Peyer's patch (tissue), 4 donors: ENCODE measurements around the gene CDPF1. TPM values are rescaled to one million over a fixed set of nuclear protein-coding genes. Genes with fewer than 3 reads are reported as not detected.

Source experiments
- DNase-seq, 3 donors: peaks; one replicate each; pipeline ENCODE4 v3.0.0-alpha.2; 2017 to 2019
- H3K27ac ChIP-seq, 4 donors: fragments of 200-600 bp; sonication (generic); one replicate each; pipeline ENCODE4 v1.5.1; 2016 to 2019
- H3K27me3 ChIP-seq, 2 donors: fragments of 200-600 bp; sonication (generic); one replicate each; pipeline ENCODE4 v1.5.1; 2019
- H3K36me3 ChIP-seq, 3 donors: fragments of 200-600 bp; sonication (generic); one replicate each; pipeline ENCODE4 v1.5.1; 2016 to 2019
- H3K4me1 ChIP-seq, 4 donors: fragments of 200-600 bp; sonication (generic); one replicate each; pipeline ENCODE4 v1.5.1; 2016 to 2019
- H3K4me3 ChIP-seq, 4 donors: fragments of 200-600 bp; sonication (generic); 1 replicate in 3 of 4; 2 replicates in 1 of 4; pipeline ENCODE4 v1.5.1; 2016 to 2019; ENCODE audit warnings: mild to moderate bottlenecking in 1 of 4
- H3K9me3 ChIP-seq, 4 donors: fragments of 200-600 bp; sonication (generic); one replicate each; pipeline ENCODE4 v1.5.1; 2016 to 2019; ENCODE audit warnings: mild to moderate bottlenecking in 1 of 4
- POLR2A ChIP-seq, 2 donors: fragments of 450-650 bp; IDR thresholded peaks; one replicate each; pipeline ENCODE4 v1.5.1; 2017; ENCODE audit warnings: antibody characterized with exemption in 2 of 2, mild to moderate bottlenecking in 2 of 2, moderate library complexity in 2 of 2
- total RNA-seq, 4 donors: library from RNA; depleted of rRNA; stranded (reverse); fragments of >200 nt; gene quantifications; one replicate each; pipeline ENCODE4 v1.1.0, GENCODE V29; 2016
- TF ChIP-seq, protein P1 (sequence below), 6 experiments: fragments of 450-650 bp in 4 of 6; fragments of 200-600 bp in 2 of 6; sonication (generic) in 1 of 6; IDR thresholded peaks; one replicate each; pipeline ENCODE4 v1.5.1; 2017 to 2019; ENCODE audit warnings: antibody characterized with exemption in 6 of 6, mild to moderate bottlenecking in 3 of 6, moderate library complexity in 1 of 6

Gene CDPF1
- total RNA-seq, 4 donors from 2014 or later: 7.0 to 23.9 (median 12.1) TPM

DNA sequence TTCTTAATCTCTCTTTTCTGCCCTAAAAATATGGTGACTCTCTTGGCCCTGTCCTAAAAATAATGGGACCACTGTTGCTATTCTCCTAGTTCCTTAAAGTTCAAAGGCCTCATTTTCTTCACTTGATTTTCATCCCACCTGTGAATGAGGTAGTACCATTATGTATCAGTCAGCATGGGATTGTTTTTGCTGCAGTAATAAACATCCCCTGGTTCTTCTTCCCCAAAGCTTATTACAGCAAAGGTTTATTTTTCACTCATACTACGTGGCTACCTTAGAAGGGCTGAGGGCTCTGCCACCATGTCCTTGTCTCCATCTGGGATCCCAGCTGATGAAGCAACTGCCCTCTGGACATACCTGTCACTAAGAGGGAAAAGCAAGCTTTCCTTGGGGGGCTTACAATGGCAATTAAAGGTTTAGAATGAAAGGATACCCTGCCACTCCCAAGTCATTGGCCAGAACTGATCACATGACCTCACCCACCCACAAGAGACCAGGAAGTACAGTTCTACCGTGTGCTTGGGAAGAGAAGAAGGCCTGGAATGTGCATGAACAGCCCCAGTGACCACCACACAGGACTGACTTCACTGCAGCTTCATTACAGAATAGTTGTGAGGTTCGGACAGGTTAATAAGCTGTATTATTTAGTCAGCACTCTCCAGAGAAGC, 25.5 kb upstream of the CDPF1 start:
- H3K4me1 ChIP-seq: peaks cover 0 to 6% (median 2%) of the 10 kb centered on the region in 4 donors
- TF ChIP-seq, protein P1, sequence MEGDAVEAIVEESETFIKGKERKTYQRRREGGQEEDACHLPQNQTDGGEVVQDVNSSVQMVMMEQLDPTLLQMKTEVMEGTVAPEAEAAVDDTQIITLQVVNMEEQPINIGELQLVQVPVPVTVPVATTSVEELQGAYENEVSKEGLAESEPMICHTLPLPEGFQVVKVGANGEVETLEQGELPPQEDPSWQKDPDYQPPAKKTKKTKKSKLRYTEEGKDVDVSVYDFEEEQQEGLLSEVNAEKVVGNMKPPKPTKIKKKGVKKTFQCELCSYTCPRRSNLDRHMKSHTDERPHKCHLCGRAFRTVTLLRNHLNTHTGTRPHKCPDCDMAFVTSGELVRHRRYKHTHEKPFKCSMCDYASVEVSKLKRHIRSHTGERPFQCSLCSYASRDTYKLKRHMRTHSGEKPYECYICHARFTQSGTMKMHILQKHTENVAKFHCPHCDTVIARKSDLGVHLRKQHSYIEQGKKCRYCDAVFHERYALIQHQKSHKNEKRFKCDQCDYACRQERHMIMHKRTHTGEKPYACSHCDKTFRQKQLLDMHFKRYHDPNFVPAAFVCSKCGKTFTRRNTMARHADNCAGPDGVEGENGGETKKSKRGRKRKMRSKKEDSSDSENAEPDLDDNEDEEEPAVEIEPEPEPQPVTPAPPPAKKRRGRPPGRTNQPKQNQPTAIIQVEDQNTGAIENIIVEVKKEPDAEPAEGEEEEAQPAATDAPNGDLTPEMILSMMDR (IDR thresholded peaks at IDR 0.05): no peak
- TF ChIP-seq POLR2A (IDR thresholded peaks at IDR 0.05): no peak
- no peak overlapping the region for H3K27ac ChIP-seq
- peak in 2 of 3 donors; percentile 15 to 34 for DNase-seq
- H3K4me3 ChIP-seq: no peak overlapping the region
- no peaks in the 10 kb centered on the region for H3K27me3 ChIP-seq
- H3K9me3 ChIP-seq: no peaks in the 10 kb centered on the region
- peaks cover 0 to 93% (median 0%) of the 10 kb centered on the region in 3 donors for H3K36me3 ChIP-seq

DNA sequence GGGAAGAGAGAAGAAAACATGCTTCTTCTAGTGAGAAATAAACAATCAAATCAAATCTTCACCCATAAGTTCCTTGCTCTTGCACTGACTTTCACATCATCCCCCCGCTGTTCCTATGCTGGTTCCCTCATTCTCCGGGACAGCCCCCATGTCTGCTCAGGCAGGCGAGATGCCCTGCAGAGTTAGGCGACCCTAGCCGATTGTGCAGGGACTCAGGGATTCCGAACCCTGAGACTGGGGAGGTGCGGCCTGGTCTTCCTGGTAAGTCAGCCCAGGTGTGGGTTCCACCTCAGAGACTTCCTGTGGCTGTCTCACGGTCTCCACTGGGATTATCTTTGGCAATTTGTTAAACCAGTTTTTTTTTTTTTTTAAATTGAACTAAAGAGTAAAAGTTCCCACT, 24.3 kb upstream of the CDPF1 start:
- Histone ChIP-seq H3K36me3 (peaks cover 0 to 86% (median 0%) of the 10 kb centered on the region in 3 donors), H3K4me1 (peaks cover 0 to 1% (median 0%) of the 10 kb centered on the region in 4 donors), H3K9me3 (no peaks in the 10 kb centered on the region), H3K27ac (no peak overlapping the region), H3K27me3 (no peaks in the 10 kb centered on the region), H3K4me3 (no peak overlapping the region)
- peak in 2 of 3 donors; percentile 15 to 38 for DNase-seq
- TF ChIP-seq, protein P1 (IDR thresholded peaks at IDR 0.05): no peak
- TF ChIP-seq POLR2A (IDR thresholded peaks at IDR 0.05): no peak

GRCh38 chr22:46273432-46274148, 23.5 kb upstream of the CDPF1 start:
- no peak for TF ChIP-seq POLR2A (IDR thresholded peaks at IDR 0.05)
- TF ChIP-seq, protein P1 (IDR thresholded peaks at IDR 0.05): no peak
- H3K27ac ChIP-seq: no peak overlapping the region
- H3K4me1 ChIP-seq: peaks cover 0 to 9% (median 0%) of the 10 kb centered on the region in 4 donors
- peak in 2 of 3 donors; percentile 32 to 43 for DNase-seq
- no peaks in the 10 kb centered on the region for H3K27me3 ChIP-seq
- H3K36me3 ChIP-seq: peaks cover 0 to 80% (median 0%) of the 10 kb centered on the region in 3 donors
- no peaks in the 10 kb centered on the region for H3K9me3 ChIP-seq
- H3K4me3 ChIP-seq: no peak overlapping the region

GRCh38 chr22:46272762-46273431, 22.8 kb upstream of the CDPF1 start:
- TF ChIP-seq, protein P1 (IDR thresholded peaks at IDR 0.05): no peak
- no peak for TF ChIP-seq POLR2A (IDR thresholded peaks at IDR 0.05)
- Histone ChIP-seq H3K4me1 (peaks cover 0 to 14% (median 0%) of the 10 kb centered on the region in 4 donors), H3K27ac (no peak overlapping the region), H3K36me3 (peaks cover 0 to 73% (median 0%) of the 10 kb centered on the region in 3 donors), H3K9me3 (no peaks in the 10 kb centered on the region), H3K4me3 (no peak overlapping the region), H3K27me3 (no peaks in the 10 kb centered on the region)
- peak in 2 of 3 donors; percentile 34 to 42 for DNase-seq

DNA sequence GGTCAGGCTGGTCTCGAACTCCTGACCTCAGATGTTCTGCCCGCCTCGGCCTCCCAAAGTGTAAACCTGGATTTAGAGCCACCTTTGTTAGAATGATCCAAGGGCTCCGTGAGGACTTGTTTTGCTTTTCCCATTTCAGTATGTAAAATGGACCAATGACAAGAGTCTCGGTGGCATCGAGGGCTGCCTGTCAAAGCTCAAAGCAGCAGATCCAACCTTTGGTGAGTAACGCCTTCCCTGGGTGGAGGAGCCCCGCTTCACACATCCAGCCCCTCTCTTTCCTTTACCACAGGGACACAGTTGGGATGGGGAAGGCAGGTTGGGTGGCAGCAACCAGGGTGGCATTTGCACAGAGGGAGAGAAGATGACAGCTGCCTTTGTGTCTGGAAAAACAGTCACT, 22.1 kb upstream of the CDPF1 start:
- Histone ChIP-seq H3K9me3 (no peaks in the 10 kb centered on the region), H3K27me3 (no peaks in the 10 kb centered on the region), H3K27ac (no peak overlapping the region), H3K36me3 (peaks cover 0 to 66% (median 0%) of the 10 kb centered on the region in 3 donors), H3K4me3 (no peak overlapping the region), H3K4me1 (peaks cover 0 to 16% (median 2%) of the 10 kb centered on the region in 4 donors)
- TF ChIP-seq, protein P1 (IDR thresholded peaks at IDR 0.05): no peak
- no peak for TF ChIP-seq POLR2A (IDR thresholded peaks at IDR 0.05)
- DNase-seq: peak in 2 of 3 donors; percentile 31
